BLaER1 (cell line): ENCODE measurements around the gene ZNF552.
"Not testable (repeated sequence)": the region's sequence is repeated elsewhere in the genome, so short reads cannot be mapped to it uniquely, and the experiment has no call there.

Source experiments
- H3K27ac ChIP-seq: shearing (Covaris generic); formaldehyde crosslinking; 2 replicates; pipeline ENCODE4 v1.8.1; 2022
- H3K27me3 ChIP-seq: shearing (Covaris generic); formaldehyde crosslinking; 2 replicates; pipeline ENCODE4 v1.8.1; 2022
- H3K36me3 ChIP-seq: shearing (Covaris generic); formaldehyde crosslinking; 2 replicates; pipeline ENCODE4 v1.8.1; 2022
- H3K4me1 ChIP-seq: shearing (Covaris generic); formaldehyde crosslinking; 2 replicates; pipeline ENCODE4 v1.8.1; 2022
- H3K4me2 ChIP-seq: shearing (Covaris generic); formaldehyde crosslinking; 2 replicates; pipeline ENCODE4 v1.8.1; 2022
- H3K4me3 ChIP-seq: shearing (Covaris generic); formaldehyde crosslinking; 2 replicates; pipeline ENCODE4 v1.8.1; 2022
- H3K9ac ChIP-seq: shearing (Covaris generic); formaldehyde crosslinking; 2 replicates; pipeline ENCODE4 v1.8.1; 2022
- H3K9me3 ChIP-seq: shearing (Covaris generic); formaldehyde crosslinking; 2 replicates; pipeline ENCODE4 v1.8.1; 2022
- H4K20me1 ChIP-seq: shearing (Covaris generic); formaldehyde crosslinking; 2 replicates; pipeline ENCODE4 v1.8.1; 2022
- Cebpa-rat ChIP-seq: shearing (Covaris generic); IDR thresholded peaks from 2 replicates; pipeline ENCODE4 v1.8.1; 2022

Gene ZNF552

GRCh38 chr19:57830071-57830602, 15.4 kb upstream of the ZNF552 start, which contains the start of gene ZNF587B:
ZNF587B (plus strand) TSS chr19:57830299; CDS start chr19:57830529, 230 bp downstream.
- H4K20me1 ChIP-seq = peaks cover 69% of the 10 kb centered on the region
- no peaks in the 10 kb centered on the region for H3K27me3 ChIP-seq
- H3K27ac ChIP-seq = no peak within 1 kb of the TSS
- H3K4me2 ChIP-seq = no peak within 1 kb of the TSS
- no peak within 1 kb of the TSS for H3K9ac ChIP-seq
- no peak for TF ChIP-seq Cebpa-rat
- peaks cover 73% of the 10 kb centered on the region for H3K36me3 ChIP-seq
- H3K9me3 ChIP-seq = peaks cover 12% of the 10 kb centered on the region; the same call in 1 of the 2 replicates
- H3K4me3 ChIP-seq = no peak within 1 kb of the TSS
- H3K4me1 ChIP-seq = no peaks in the 10 kb centered on the region

- no peak overlapping the region for H3K27ac ChIP-seq
- H3K9me3 ChIP-seq = peaks cover 12% of the 10 kb centered on the region; the same call in 1 of the 2 replicates
- no peak overlapping the region for H3K4me2 ChIP-seq
Observed at GRCh38 chr19:57829316-57829715, 14.6 kb upstream of the ZNF552 start.

GRCh38 chr19:57825511-57825910, 10.8 kb upstream of the ZNF552 start:
- no peak overlapping the region for H3K4me2 ChIP-seq
- peaks cover 88% of the 10 kb centered on the region for H3K36me3 ChIP-seq
- H3K9ac ChIP-seq = no peak overlapping the region
- no peak for TF ChIP-seq Cebpa-rat
- H3K27me3 ChIP-seq = no peaks in the 10 kb centered on the region
- no peak overlapping the region for H3K4me3 ChIP-seq
- peaks cover 12% of the 10 kb centered on the region; the same call in 1 of the 2 replicates for H3K9me3 ChIP-seq
- no peak overlapping the region for H3K27ac ChIP-seq
- H4K20me1 ChIP-seq = peaks cover 87% of the 10 kb centered on the region
- peaks cover 7% of the 10 kb centered on the region for H3K4me1 ChIP-seq

More at GRCh38 chr19:57829316-57829715, 14.6 kb upstream of the ZNF552 start:
- Histone ChIP-seq H4K20me1 (peaks cover 78% of the 10 kb centered on the region), H3K9ac (no peak overlapping the region), H3K36me3 (peaks cover 81% of the 10 kb centered on the region), H3K4me1 (no peaks in the 10 kb centered on the region), H3K4me3 (no peak overlapping the region), H3K27me3 (no peaks in the 10 kb centered on the region)
- no peak for TF ChIP-seq Cebpa-rat

GRCh38 chr19:57823608-57824007, 8.9 kb upstream of the ZNF552 start:
- Histone ChIP-seq H4K20me1 (peaks cover 73% of the 10 kb centered on the region), H3K4me1 (peaks cover 15% of the 10 kb centered on the region)
- not testable (repeated sequence) for H3K4me2 ChIP-seq

GRCh38 chr19:57823155-57823554, 8.4 kb upstream of the ZNF552 start:
- not testable (repeated sequence) for H3K9ac ChIP-seq, H3K4me2 ChIP-seq, H3K4me3 ChIP-seq, H3K27me3 ChIP-seq, H3K9me3 ChIP-seq, H3K27ac ChIP-seq
- Histone ChIP-seq H4K20me1 (peaks cover 68% of the 10 kb centered on the region), H3K4me1 (peaks cover 20% of the 10 kb centered on the region), H3K36me3 (peaks cover 64% of the 10 kb centered on the region)

More at GRCh38 chr19:57823608-57824007, 8.9 kb upstream of the ZNF552 start:
- not testable (repeated sequence) for H3K9ac ChIP-seq, H3K9me3 ChIP-seq, H3K27ac ChIP-seq, H3K27me3 ChIP-seq, H3K4me3 ChIP-seq
- peaks cover 69% of the 10 kb centered on the region for H3K36me3 ChIP-seq

- H3K9ac ChIP-seq, H3K4me2 ChIP-seq, H3K27ac ChIP-seq, H3K4me3 ChIP-seq, H3K9me3 ChIP-seq, H3K27me3 ChIP-seq: not testable (repeated sequence)
- Histone ChIP-seq H3K36me3 (peaks cover 51% of the 10 kb centered on the region), H3K4me1 (peaks cover 26% of the 10 kb centered on the region), H4K20me1 (peaks cover 59% of the 10 kb centered on the region)
Observed at GRCh38 chr19:57821501-57821900, 6.8 kb upstream of the ZNF552 start.

GRCh38 chr19:57821095-57821494, 6.4 kb upstream of the ZNF552 start:
- Histone ChIP-seq H3K4me1 (peaks cover 26% of the 10 kb centered on the region), H4K20me1 (peaks cover 55% of the 10 kb centered on the region), H3K9ac (peak overlapping the region; percentile 95; the same call in 1 of the 2 replicates), H3K36me3 (peaks cover 47% of the 10 kb centered on the region), H3K4me2 (peak overlapping the region; percentile 92)
- H3K4me3 ChIP-seq, H3K27ac ChIP-seq, H3K27me3 ChIP-seq, H3K9me3 ChIP-seq: not testable (repeated sequence)

- Histone ChIP-seq H3K9me3 (no peaks in the 10 kb centered on the region), H3K36me3 (peaks cover 46% of the 10 kb centered on the region), H3K27me3 (no peaks in the 10 kb centered on the region), H3K27ac (peak overlapping the region; percentile 88), H3K4me3 (peak overlapping the region; percentile 90), H4K20me1 (peaks cover 50% of the 10 kb centered on the region), H3K9ac (peak overlapping the region; percentile 95), H3K4me2 (peak overlapping the region; percentile 92), H3K4me1 (peaks cover 26% of the 10 kb centered on the region)
- no peak for TF ChIP-seq Cebpa-rat
Observed at GRCh38 chr19:57820599-57820998, 5.9 kb upstream of the ZNF552 start.

GRCh38 chr19:57819475-57820148, 4.9 kb upstream of the ZNF552 start:
- H3K9me3 ChIP-seq = no peaks in the 10 kb centered on the region
- H3K9ac ChIP-seq = peak overlapping the region; percentile 95
- H3K36me3 ChIP-seq = peaks cover 38% of the 10 kb centered on the region
- peak overlapping the region; percentile 90 for H3K4me3 ChIP-seq
- H4K20me1 ChIP-seq = peaks cover 40% of the 10 kb centered on the region
- no peak for TF ChIP-seq Cebpa-rat
- peaks cover 26% of the 10 kb centered on the region for H3K4me1 ChIP-seq
- peak overlapping the region; percentile 88 for H3K27ac ChIP-seq
- peak overlapping the region; percentile 92 for H3K4me2 ChIP-seq
- no peaks in the 10 kb centered on the region for H3K27me3 ChIP-seq

- peak overlapping the region; percentile 92 for H3K4me2 ChIP-seq
- peaks cover 35% of the 10 kb centered on the region for H3K4me1 ChIP-seq
- H3K27ac ChIP-seq = no peak overlapping the region
- no peak overlapping the region for H3K4me3 ChIP-seq
- H3K9ac ChIP-seq = no peak overlapping the region
- peaks cover 28% of the 10 kb centered on the region for H4K20me1 ChIP-seq
- no peaks in the 10 kb centered on the region for H3K27me3 ChIP-seq
- H3K36me3 ChIP-seq = peaks cover 25% of the 10 kb centered on the region
- TF ChIP-seq Cebpa-rat = no peak
- no peaks in the 10 kb centered on the region for H3K9me3 ChIP-seq
Observed at GRCh38 chr19:57818378-57818777, 3.7 kb upstream of the ZNF552 start.
